T-helper 2 cell treated with Interferon-gamma antibody and Interleukin-4, amounts not matched to agents 100 ng/mL and 5 ng/mL, for 36 hours (primary cell): ENCODE measurements around the gene MAST3. TPM values are rescaled to one million over a fixed set of nuclear protein-coding genes. Genes with fewer than 3 reads are reported as not detected.

Experiments
- intact Hi-C: fragments of 100-400 bp; cut with micrococcal nuclease; formaldehyde crosslinking; loops from one replicate; pipeline ENCODE4 v1.15.1; 2023
- total RNA-seq: library from RNA; stranded (reverse); gene quantifications from 2 replicates; pipeline ENCODE4 v1.2.3, GENCODE V29; 2022

MAST3 gene
- total RNA-seq, 1 donor from 2014 or later = 22.5 TPM

DNA sequence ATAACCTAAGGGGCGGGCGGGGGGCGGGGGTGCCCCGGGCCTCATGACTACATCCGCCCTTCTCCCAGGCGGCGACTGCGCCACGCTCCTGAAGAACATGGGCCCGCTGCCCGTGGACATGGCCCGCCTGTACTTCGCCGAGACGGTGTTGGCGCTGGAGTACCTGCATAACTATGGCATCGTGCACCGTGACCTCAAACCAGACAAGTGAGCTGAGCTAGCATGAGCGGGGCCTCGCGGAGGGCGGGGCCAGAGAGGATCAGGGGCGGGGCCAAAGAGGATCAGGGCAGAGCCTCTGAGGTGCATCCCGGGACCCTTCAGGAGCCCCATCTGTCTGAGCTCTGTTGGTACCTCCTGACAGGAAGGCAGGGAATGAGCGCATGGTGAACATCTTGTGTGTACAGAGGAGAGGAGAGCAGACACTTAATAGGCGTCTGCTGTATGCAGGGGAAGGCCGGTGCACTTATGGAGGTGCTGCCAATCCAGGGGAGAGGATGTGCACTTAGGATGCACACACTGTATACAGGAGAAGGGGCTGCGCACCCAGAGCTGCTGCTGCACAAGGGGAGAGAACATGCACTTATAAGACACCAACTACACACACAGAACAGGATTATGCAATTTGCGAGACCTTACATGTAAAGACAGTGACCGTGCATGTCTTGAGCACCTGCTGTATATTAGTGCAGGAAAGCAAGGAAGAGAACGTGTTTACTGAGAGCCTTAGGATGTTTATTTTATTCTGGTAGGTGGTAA, 34.4 kb downstream of the MAST3 start:
- intact Hi-C loops = no loop called here

DNA sequence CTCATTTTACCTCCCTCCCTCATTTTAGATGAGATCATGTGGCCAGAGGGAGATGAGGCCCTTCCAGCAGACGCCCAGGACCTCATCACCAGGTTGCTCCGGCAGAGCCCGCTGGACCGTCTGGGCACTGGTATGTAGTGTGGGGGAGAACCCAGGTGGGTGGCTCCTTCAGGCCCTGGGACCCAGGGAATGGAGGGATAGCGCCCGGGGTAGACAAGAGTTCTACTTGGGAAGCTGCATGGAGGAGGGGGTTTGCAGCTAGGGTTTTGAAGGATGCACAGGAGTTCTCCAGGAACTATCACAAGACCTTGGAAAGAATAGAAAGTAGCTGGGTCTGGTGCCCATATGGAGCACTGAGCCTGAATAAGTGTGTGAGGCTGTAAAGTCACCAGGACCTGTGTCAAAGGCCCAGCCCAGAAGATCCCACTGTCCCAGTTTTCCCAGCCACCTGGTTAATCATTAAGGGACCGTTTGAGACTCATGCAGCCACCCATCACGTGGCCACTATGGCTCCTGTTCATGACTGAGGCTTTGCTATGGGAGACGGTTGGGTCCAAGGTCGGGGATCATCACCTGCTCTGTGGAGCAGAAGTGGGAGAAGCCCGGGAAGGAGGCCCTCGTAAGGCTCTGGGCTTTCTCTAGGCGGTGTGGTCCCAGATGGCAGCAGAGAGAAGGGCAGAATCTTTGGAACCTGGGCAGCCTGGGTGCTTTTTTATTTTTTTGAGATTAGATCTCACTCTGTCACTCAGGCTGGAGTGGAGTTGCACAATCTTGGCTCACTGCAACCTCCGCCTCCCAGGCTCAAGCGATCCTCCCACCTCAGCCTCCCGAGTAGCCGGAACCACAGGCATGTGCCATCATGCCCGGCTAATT, 38.4 kb downstream of the MAST3 start:
- intact Hi-C loops = no loop called here

DNA sequence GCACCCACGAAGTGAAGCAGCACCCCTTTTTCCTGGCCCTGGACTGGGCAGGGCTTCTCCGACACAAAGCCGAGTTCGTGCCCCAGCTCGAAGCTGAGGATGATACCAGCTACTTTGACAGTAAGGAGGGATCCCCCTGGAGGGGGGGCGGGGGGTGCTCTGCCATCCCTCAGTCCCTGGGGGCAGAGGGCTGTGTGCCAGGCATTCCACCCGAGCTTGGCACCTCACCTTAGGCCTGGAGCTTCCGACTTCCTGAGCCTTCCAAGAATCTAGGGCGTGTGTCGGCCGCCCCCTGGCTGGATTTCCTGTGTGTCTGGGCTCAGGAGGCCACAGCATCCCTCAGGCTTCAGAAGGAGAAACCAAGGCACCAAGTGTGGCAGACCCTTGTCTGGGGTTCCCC, 39.7 kb downstream of the MAST3 start:
- intact Hi-C loops = no loop called here

DNA sequence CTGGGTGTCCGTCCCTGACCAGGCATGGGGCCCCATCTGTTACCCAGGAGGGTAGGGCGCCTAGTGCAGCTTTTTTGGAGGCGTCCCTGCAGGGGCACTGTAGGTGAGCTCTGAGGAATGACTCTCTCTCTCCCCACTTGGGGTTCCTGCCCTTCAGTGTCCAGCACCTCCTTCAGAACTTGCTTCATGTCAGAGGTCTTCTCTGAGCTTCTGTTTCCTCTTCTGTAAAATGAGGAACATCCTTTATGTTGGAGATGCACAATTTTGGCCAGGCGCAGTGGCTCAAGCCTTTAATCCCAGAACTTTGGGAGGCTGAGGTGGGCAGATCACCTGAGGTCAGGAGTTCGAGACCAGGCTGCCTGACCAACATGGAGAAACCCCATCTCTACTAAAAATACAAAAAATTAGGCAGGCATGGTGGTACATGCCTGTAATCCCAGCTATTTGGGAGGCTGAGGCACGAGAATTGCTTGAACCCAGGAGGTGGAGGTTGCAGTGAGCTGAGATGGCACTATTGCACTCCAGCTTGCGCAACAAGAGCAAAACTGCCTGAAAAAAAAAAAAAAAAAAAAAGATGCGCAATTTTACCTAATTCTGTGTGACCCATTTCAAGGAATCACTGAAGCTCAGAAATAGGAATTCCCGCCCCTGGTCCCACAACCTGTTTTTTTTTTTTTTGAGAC, 40.2 kb downstream of the MAST3 start:
- intact Hi-C loops = no loop called here

GRCh38 chr19:18140473-18140872, 42.9 kb downstream of the MAST3 start:
- intact Hi-C loops = no loop called here

- intact Hi-C loops = no loop called here
These were observed 43.5 kb downstream of the MAST3 start for GRCh38 chr19:18141031-18141430.

DNA sequence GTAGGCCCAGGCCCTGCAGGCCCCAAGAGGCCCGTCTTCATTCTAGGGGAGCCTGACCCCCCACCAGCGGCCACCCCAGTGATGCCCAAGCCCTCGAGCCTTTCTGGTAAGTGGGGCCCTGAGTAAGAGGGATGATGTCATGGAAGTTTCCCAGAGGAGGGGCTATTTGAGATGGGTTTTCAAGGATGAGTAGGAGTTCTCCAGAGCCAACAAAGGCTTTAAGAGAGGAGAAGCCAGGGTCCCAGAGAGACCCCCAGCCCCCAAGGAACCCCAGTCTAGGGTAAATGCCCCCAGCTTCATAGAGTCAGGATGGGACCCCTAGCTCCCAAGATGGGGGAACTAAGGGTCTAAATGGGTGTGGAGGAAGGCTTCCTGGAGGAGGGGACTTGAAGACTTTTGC, 46.3 kb downstream of the MAST3 start:
- intact Hi-C loops = no loop called here

GRCh38 chr19:18144361-18144760, 46.8 kb downstream of the MAST3 start:
- intact Hi-C loops = no loop called here

GRCh38 chr19:18144906-18145305, 47.3 kb downstream of the MAST3 start:
- intact Hi-C loops = no loop called here

DNA sequence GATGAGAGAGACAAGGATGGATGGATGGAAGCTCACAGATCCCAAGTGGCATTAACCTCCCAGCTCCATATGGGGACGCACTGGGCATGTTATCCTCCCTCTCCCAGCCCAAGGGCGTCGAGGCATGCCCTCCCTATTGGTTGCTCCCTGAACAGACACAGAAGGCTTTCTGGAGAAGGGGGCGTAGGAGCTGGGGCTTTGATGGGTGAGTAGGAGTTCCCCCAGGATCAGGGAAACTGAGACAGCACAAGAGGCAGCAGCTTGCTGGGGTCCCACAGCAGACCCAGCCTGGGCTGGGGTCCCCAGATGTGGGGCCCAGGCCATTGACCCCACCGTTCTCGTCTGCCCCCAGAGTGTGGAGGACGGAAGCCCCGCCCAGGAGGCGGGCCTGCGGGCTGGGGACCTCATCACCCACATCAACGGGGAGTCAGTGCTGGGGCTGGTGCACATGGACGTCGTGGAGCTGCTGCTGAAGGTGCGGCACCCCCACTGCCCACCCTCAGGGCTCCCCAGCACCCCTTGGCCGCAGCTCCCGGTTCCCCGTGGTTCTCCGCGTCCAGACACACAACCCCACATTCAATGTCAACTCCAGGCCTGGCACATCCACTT, 47.9 kb downstream of the MAST3 start:
- intact Hi-C loops = no loop called here

- intact Hi-C loops = no loop called here
These were observed 49.8 kb downstream of the MAST3 start for GRCh38 chr19:18147396-18147795.

- intact Hi-C loops = no loop called here
These were observed 52.0 kb downstream of the MAST3 start for GRCh38 chr19:18149596-18149975.

DNA sequence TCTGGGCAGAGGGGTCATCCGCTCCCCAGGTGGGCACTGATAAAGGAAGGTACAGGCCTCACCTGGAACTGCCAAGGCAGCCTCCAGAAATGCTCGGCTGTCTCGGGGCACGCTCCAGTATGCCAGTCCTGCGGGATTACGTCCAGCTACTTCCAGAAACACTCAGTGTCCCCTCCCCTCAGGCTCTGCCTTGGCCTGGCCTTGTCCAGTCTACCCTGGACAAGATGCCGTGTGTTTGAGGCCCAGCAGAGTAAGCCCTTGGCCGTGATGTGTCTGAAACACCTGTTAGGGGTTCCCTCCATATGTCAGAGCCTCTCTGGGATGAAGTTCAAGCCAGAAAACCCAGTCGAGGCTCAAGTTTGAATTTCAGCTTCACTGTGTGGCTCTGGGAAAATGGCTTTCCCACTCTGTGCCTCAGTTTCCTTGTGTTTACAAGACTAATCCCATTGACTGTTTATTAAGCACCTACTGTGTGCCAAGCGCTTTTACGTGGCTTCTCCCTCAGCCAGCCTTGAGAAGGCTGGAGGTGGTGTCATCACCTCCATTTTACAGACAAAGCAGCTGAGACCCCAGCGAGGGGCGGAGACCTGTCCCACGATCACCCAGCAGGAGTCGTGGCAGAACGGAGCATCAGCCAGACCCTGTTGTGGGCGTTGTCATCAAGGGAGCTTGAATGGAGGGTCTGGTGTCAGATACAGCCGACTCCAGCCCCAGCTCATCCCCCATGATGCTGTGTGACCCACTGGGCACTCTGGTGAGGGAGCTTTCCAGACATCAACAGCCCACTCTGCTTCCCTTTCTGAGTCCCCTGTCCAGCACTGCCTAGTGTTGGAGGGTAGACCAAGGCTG, 53.4 kb downstream of the MAST3 start:
- intact Hi-C loops = loop anchor here (5.0 kb wide), 1 partner anchor 144 kb away; the partner anchor contains the start of gene ARRDC2

GRCh38 chr19:18152442-18152816, 54.9 kb downstream of the MAST3 start:
- intact Hi-C loops = loop anchor here (1.0 to 5.0 kb wide), 5 partner anchors 9 to 145 kb away; partner anchors contain the start of gene ARRDC2

DNA sequence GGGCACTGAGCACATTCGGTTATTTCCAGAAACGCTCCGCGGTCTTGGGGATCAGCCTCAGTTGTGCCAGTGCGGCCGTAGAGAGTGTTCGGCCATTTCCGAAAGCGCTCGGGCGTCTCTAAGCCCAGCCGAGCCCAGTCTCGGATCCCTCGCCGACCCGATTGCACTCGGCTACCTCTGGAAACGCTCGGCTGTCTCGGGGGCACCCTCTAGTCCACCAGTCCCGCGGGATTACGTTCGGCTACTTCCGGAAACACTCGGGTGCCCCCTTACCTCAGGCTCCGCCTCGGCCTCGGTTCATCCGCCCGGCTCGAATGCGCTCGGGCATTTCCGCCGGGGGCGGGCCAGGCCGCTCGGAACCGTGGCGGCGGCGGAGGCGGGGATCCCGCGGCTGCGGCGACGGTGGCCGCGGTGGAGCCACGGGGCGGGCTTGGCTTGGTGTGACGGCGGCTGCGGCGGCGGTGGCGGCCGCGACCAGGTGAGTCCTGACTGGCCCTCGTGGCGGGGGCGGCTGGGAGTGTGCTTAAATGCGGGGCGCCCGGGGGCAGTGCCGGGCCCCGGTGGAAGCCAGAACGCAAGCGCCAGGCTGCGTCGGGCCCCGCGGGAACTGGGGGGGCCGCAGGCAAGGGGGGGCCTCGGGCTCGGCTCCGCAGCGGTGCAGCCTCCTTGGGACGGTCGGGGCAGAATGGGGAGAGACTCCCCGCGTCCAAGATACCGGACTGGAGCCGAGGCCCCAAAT, 55.4 kb downstream of the MAST3 start, which contains the start of gene PIK3R2:
Gene PIK3R2 (plus strand): TSS at position 347 of the 739 bp plus-strand sequence. CDS start 2,717 bp downstream, outside the sequence.
- intact Hi-C loops = loop anchor here (1.0 to 5.0 kb wide), 5 partner anchors 8 to 146 kb away; partner anchors contain the start of gene ARRDC2

GRCh38 chr19:18153556-18154134, 56.1 kb downstream of the MAST3 start:
- intact Hi-C loops = loop anchor here (5.0 kb wide), 1 partner anchor 146 kb away; the partner anchor contains the start of gene ARRDC2

- intact Hi-C loops = no loop called here
These were observed 57.8 kb downstream of the MAST3 start for GRCh38 chr19:18155095-18156087.

GRCh38 chr19:18156268-18156667, 58.7 kb downstream of the MAST3 start:
- intact Hi-C loops = no loop called here
